Endothelial cell of umbilical vein (primary cell): ENCODE results near the gene CARD11. TPM values are rescaled to one million over a fixed set of nuclear protein-coding genes. Genes with fewer than 3 reads are reported as not detected.

Source experiments
- BruUV-seq: library from RNA; stranded (reverse); fragments of 400-500 nt; replicated peaks from 2 replicates; lab custom pipeline; 2021; lab: Mats Ljungman, UMichigan
- CTCF ChIA-PET: fragments of 300-600, 350-600 bp; sonication (Branson Sonifier 250); formaldehyde crosslinking; loops from one replicate; lab custom pipeline; 2021; ENCODE audit warnings: antibody characterized with exemption, inconsistent platforms; lab: Charles Lee
- POLR2A ChIA-PET: fragments of 300-600, 350-600 bp; sonication (Branson Sonifier 250); formaldehyde crosslinking; loops from one replicate; lab custom pipeline; 2021; ENCODE audit warnings: antibody characterized with exemption, inconsistent platforms; lab: Charles Lee
- DNase-seq: peaks from one replicate; pipeline ENCODE4 v3.0.0-alpha.2; 2011; ENCODE audit warnings: low read depth, low spot score
- FAIRE-seq: peaks from 2 replicates; lab custom pipeline; 2011; peaks lifted over from hg19 to GRCh38; lab: Jason Lieb, UNC
- H2AFZ ChIP-seq: 2 replicates; pipeline ENCODE4 v1.6.0; 2012; ENCODE audit warnings: low read depth, low read length, control low read depth, inconsistent platforms
- H3K27ac ChIP-seq: 2 replicates; pipeline ENCODE4 v1.5.1; 2011; ENCODE audit warnings: low read depth, mild to moderate bottlenecking, control low read depth, low read length, moderate library complexity; ENCODE audit not compliant: insufficient read depth
- H3K27me3 ChIP-seq, 2 experiments: 2 replicates each; pipeline versions ENCODE4 v1.6.0 to v1.6.1; 2011; ENCODE audit warnings: low read length in 2 of 2, mixed read lengths in 1 of 2; ENCODE audit not compliant: control insufficient read depth in 2 of 2, insufficient read depth in 2 of 2
- H3K36me3 ChIP-seq, 2 experiments: 2 replicates in 1 of 2; 3 replicates in 1 of 2; pipeline ENCODE4 v1.5.1; 2011; ENCODE audit warnings: low read length in 2 of 2, mild to moderate bottlenecking in 1 of 2, moderate library complexity in 1 of 2; ENCODE audit not compliant: control insufficient read depth in 2 of 2, insufficient read depth in 2 of 2; ENCODE audit errors: extremely low read depth in 1 of 2
- H3K4me1 ChIP-seq: 3 replicates; pipeline ENCODE4 v1.5.1; 2011; ENCODE audit warnings: mild to moderate bottlenecking, low read length; ENCODE audit not compliant: control insufficient read depth, insufficient read depth; ENCODE audit errors: extremely low read depth
- H3K4me2 ChIP-seq: 2 replicates; pipeline ENCODE4 v1.6.1; 2011; ENCODE audit warnings: low read length, control low read depth, mixed read lengths; ENCODE audit not compliant: insufficient read depth
- H3K4me3 ChIP-seq, 3 experiments: fragments of 200-600 bp in 1 of 3; sonication (generic), shearing (Covaris generic) in 1 of 3; replicated peaks in 1 of 3; 2 replicates each; pipeline ENCODE4 v1.5.1; 2011 to 2016; ENCODE audit warnings: control low read depth in 3 of 3, low read length in 3 of 3, mild to moderate bottlenecking in 2 of 3, inconsistent platforms in 1 of 3, low read depth in 1 of 3, moderate library complexity in 1 of 3; ENCODE audit not compliant: insufficient read depth in 1 of 3
- H3K79me2 ChIP-seq: 2 replicates; pipeline ENCODE4 v1.6.0; 2012; ENCODE audit warnings: low read length, inconsistent platforms; ENCODE audit not compliant: control insufficient read depth, insufficient read depth
- H3K9ac ChIP-seq: replicated peaks from 2 replicates; pipeline ENCODE3; 2011; ENCODE audit warnings: low read length, control low read depth; ENCODE audit not compliant: insufficient read depth; ENCODE audit errors: extremely low read depth
- H3K9me1 ChIP-seq: replicated peaks from 3 replicates; pipeline ENCODE4 v1.6.0; 2011; ENCODE audit warnings: mild to moderate bottlenecking, low read length; ENCODE audit not compliant: control insufficient read depth, insufficient read depth; ENCODE audit errors: extremely low read depth
- H3K9me3 ChIP-seq: replicated peaks from 2 replicates; pipeline ENCODE4 v1.5.1; 2012; ENCODE audit warnings: low read length, inconsistent platforms; ENCODE audit not compliant: control insufficient read depth, insufficient read depth
- H4K20me1 ChIP-seq: replicated peaks from 2 replicates; pipeline ENCODE3; 2011; ENCODE audit warnings: mild to moderate bottlenecking, low read length; ENCODE audit not compliant: control insufficient read depth, insufficient read depth; ENCODE audit errors: extremely low read depth
- CTCF ChIP-seq, 2 donors: IDR thresholded peaks; 1 replicate in 1 of 2; 2 replicates in 1 of 2; pipeline ENCODE4 v1.5.1; 2011; ENCODE audit warnings: low read length in 2 of 2, mild to moderate bottlenecking in 2 of 2, moderate library complexity in 2 of 2, control low read depth in 1 of 2, inconsistent platforms in 1 of 2, low read depth in 1 of 2; ENCODE audit not compliant: insufficient read depth in 1 of 2; ENCODE audit errors: extremely low read depth in 1 of 2
- EZH2 ChIP-seq: IDR thresholded peaks from 2 replicates; pipeline ENCODE4 v1.6.1; 2012; ENCODE audit warnings: borderline replicate concordance, low read depth, mild to moderate bottlenecking, moderate library complexity, low read length, inconsistent platforms; ENCODE audit not compliant: severe bottlenecking
- FOS ChIP-seq: IDR thresholded peaks from 2 replicates; pipeline ENCODE4 v1.6.1; 2011; ENCODE audit warnings: mild to moderate bottlenecking, low read length, moderate library complexity, borderline replicate concordance; ENCODE audit not compliant: insufficient read depth
- GATA2 ChIP-seq: IDR thresholded peaks from 2 replicates; pipeline ENCODE4 v1.7.0; 2011; ENCODE audit warnings: low read depth, mild to moderate bottlenecking, moderate library complexity, mixed read lengths, low read length; ENCODE audit not compliant: insufficient read length, insufficient read depth
- JUN ChIP-seq: IDR thresholded peaks from 2 replicates; pipeline ENCODE4 v1.6.1; 2011; ENCODE audit warnings: borderline replicate concordance, low read depth; ENCODE audit not compliant: insufficient read length, insufficient read depth
- MAX ChIP-seq: IDR thresholded peaks from 2 replicates; pipeline ENCODE4 v1.6.1; 2011; ENCODE audit not compliant: insufficient read depth, insufficient read length
- MYC ChIP-seq: IDR thresholded peaks from one replicate; pipeline ENCODE4 v1.6.1; 2011; ENCODE audit warnings: mild to moderate bottlenecking, low read depth, low read length
- POLR2A ChIP-seq: IDR thresholded peaks from 2 replicates; pipeline ENCODE4 v1.6.1; 2012; ENCODE audit warnings: low read depth, mild to moderate bottlenecking, control low read depth, low read length
- POLR2AphosphoS5 ChIP-seq: IDR thresholded peaks from 2 replicates; pipeline ENCODE4 v1.6.1; 2012; ENCODE audit warnings: low read depth, mild to moderate bottlenecking, control low read depth, low read length, moderate library complexity; ENCODE audit not compliant: insufficient read depth
- dilution Hi-C: fragments of 300-500 bp; cut with MboI; formaldehyde crosslinking; loops from one replicate; pipeline ENCODE4 v1.15.0; 2019; ENCODE audit warnings: low sequenced_read_pairs; ENCODE audit not compliant: extremely low pct_ligation_motif_present
- intact Hi-C: fragments of 100-400 bp; cut with micrococcal nuclease; formaldehyde crosslinking; loops from one replicate; pipeline ENCODE4 v1.10.0; 2022
- polyA plus RNA-seq, 4 experiments: library from polyadenylated mRNA; depleted of rRNA in 3 of 4; stranded (reverse) in 3 of 4; unstranded in 1 of 4; fragments of >200 nt; gene quantifications; 2 replicates each; pipeline versions ENCODE4 v1.2.1 to v1.2.3, GENCODE V29; 2011 to 2012; ENCODE audit warnings: missing spikeins in 1 of 4
- total RNA-seq: library from RNA; stranded (reverse); gene quantifications from 2 replicates; pipeline ENCODE4 v1.2.3, GENCODE V29; 2021

The CARD11 gene
- total and polyA plus RNA-seq, 2 donors (not counting 3 experiments of a cell fraction or from before 2014, with no cell fraction given) = 20.4 to 41.8 TPM

GRCh38 chr7:2993396-2993795 is 50.3 kb downstream of the CARD11 start:
- POLR2A ChIA-PET = no interaction called here
- intact Hi-C loops = no loop called here
- CTCF ChIA-PET = no interaction called here

More at GRCh38 chr7:2993396-2993795, 50.3 kb downstream of the CARD11 start:
- Histone ChIP-seq H3K79me2 (no peaks in the 10 kb centered on the region), H2AFZ (no peak overlapping the region), H3K4me2 (no peak overlapping the region), H3K4me3 (no peak overlapping the region), H3K27me3 (no peaks in the 10 kb centered on the region), H3K9me1 (no peaks in the 10 kb centered on the region), H4K20me1 (no peaks in the 10 kb centered on the region), H3K36me3 (no peaks in the 10 kb centered on the region), H3K4me1 (peaks cover under 1% of the 10 kb centered on the region), H3K9me3 (no peaks in the 10 kb centered on the region), H3K9ac (no peak overlapping the region), H3K27ac (no peak overlapping the region)
- no peak for DNase-seq
- dilution Hi-C loops = no loop called here
- TF ChIP-seq EZH2 = no peak
- TF ChIP-seq MYC = no peak
- TF ChIP-seq POLR2AphosphoS5 = no peak
- TF ChIP-seq GATA2 = no peak
- TF ChIP-seq CTCF (IDR thresholded peaks at IDR 0.05; ENCODE audit: extremely low read depth in 1 of 2, insufficient read depth in 1 of 2, low read depth in 1 of 2, low read length in 2 of 2) = no peak
- TF ChIP-seq MAX = no peak
- TF ChIP-seq JUN = no peak
- no peak for TF ChIP-seq FOS
- TF ChIP-seq POLR2A = no peak
- FAIRE-seq = no peak
- no TSS peak for BruUV-seq
